Measurements from ENCODE around the gene CLCNKA.
"Not testable (repeated sequence)": the region's sequence is repeated elsewhere in the genome, so short reads cannot be mapped to it uniquely, and the experiment has no call there.

Gene CLCNKA

DNA sequence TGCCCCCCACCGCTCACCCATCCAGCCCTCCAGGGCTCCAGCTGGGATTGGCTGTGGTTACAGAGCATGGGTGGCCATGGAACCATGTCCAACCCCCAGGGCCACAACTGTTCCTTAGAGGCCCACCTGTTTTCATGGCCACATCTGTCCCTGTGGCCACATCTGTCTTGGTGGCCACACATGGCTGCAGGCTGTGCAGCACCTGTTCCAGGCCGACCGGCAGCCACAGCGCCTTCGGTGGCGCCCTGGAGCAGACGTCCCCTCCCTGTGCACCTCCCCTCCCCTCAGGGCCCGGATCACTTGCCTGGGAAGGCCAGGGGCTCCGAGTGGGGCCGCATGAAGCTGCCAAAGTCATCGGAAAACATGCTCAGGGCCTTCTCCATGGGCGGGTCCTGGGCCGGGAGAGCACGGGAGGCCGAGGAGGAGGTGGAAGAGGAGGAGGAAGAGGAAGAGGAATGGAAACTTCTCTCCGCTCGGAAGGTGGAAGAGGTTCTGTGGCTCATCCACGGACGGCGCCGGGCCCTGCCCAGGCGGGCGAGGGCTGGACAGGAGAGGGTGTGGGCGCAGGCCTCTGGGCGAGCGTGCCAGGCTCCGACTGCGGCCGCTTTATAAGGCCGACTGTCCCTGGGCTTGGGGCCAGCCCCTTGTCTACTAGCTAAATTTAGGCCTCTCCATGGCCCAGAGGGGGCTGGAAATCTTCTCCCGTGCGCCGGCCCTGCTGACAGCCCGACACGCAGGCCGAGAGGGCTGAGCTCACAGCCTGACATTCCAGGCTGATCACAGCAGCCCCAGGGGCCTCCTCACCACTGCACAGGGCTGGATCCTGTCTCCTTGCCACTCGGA is 4.2 kb upstream of the CLCNKA start, which contains the start of gene HSPB7:
Gene HSPB7 (minus strand): TSS at position 583 of the 843 bp plus-strand sequence. CDS start 80 bp downstream, at position 503.
- no peak for DNase-seq (ENCODE audit: low spot score)

DNA sequence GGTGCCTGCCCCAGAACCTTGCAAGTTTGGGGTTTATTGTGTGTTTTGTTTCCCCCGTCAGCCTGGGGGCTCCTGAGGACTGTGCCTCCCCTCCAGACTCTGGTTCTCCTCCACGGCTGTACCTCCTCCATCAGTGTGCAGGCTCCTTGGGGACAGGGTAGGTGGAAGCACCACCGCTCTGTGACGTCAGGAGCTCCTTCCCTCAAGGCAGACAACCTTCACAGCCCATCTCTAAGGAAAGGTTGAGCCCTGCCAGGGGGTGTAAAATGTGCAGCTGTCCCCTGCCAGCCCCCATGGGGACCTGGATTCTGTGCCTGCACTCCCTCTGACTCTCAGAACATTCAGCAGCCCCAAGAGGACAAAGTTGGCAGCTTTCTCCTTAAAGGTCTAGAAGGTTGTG is 3.5 kb upstream of the CLCNKA start:
- no peak for DNase-seq (ENCODE audit: low spot score)

DNA sequence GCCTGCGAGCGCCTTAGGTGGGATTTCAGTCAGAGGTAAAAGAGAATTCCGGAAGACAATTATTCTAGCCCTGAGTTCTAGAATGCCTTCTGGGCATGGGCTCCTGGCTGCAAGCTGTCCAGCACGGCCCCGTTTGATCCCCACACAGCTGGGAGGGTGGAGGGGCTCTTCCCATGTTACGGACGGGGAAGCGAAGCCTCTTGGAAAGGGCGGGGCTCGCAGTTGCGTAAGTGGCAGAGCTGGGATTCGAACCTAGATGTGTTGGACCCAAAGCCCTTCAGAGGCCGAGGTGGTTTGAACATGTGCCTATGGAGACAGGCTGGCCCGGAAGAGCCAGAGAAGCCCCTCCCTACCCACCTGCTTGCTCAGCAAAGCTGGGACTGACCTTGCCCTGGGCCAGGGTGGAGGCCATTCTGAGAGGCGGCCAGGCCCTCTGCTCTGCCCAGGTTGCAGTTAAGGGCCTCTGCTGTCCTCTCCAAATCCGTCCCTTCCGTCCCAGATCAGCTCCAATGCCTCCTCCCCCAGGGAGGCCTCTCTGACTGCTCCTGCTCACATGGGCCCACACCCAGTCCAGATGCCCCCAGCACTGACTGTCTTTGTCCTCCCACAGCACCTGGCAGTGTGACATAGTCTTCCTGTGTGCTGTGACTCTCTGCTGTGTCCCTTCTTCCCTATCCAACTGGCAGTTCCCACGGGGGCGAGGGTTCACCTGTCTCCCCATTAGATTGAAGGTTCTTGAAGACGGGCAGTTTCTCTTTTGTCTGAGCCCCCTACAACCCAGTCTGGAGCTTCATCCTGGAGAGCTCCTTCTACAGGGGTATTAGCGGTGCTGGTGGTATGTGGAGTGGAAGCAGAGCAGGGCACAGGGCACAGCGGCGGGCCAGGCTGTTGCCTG is 2.8 kb upstream of the CLCNKA start:
- DNase-seq (ENCODE audit: low spot score), result no peak

DNA sequence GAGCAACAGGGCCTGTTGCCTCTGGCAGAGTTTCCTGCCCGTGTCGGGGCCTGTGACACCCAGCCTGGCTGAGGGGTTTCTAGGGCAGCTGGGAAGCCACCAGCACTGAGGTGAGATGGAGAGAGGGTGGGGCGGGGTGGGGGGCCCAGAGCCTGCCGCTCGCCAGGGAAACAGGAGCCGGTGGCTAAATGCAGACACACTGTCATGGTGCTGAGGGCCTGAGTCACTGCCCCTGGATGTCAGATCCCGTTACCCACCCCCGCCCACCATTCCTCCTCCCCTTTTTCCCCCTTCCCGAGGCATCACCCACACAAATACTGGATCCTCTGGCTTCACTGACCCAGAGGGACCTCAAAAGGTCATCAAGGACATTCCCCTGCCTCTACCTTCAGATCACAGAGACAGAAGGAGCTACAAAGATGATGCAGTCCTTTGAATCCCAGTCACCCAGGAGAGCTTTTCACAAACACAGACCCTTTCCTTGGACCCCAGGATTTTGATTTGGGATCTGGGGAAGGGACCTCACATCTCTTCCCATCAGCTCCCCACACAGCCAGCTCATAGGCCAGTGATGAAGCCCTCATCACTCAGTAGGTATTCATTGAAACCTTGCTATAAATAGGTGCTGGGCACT is 2.1 kb upstream of the CLCNKA start:
- no peak for DNase-seq (ENCODE audit: low spot score)

DNA sequence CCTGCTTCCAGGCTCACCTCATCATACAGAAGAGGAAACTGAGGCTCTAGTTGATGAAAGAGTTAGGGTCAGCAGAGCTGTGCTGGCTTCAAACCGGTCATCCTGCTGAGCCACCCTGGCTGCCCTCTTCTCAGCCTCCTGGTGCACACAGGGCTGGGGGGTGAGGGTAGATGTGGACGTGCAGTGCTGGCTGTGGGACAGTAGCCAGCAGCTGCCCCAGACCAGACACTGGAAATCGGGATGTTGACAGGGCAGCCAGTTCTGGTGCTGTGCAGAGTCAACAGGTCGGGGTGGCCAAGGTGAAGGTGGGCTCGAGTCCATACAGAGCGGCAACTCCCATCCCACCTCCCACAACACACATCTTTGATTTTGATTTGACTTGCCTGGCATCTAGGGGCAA is 1.5 kb upstream of the CLCNKA start:
- no peak for DNase-seq (ENCODE audit: low spot score)

DNA sequence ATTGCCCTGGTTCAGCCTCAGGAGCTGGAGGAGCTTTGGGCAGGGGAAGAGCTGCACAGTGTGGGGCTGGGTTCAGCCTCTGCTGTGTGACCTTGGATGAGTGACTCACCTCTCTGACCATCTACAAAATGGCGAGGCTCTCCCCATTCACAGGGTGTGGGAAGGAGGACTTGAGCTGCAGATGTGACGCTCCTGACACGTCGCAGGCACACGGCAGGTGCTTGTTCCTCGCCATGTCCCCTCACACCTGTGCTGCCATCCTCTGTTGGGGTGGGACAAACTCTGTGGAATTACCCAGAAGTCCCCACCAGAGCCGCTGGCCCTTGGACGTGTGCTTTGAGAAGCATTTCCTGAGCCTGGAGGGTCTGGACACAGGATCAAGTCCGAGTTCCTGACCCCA is 958 bp upstream of the CLCNKA start:
- not testable (repeated sequence) for DNase-seq (ENCODE audit: low spot score)

DNA sequence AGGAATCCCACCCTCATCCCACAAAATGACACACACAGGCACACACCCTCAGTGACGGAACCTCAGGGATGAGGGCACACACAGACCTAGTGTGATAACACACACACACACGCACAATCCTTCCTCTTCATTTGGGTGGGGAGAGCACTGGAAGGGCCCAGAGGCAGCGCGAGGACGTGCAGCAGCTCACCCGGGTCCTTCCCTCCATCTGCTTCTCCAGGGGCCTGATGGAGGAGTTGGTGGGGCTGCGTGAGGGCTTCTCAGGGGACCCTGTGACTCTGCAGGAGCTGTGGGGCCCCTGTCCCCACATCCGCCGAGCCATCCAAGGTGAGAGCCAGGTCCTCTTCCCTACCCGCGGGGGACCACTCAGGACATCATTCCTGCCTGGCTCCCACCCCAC is 557 bp downstream of the CLCNKA start:
- DNase-seq (ENCODE audit: low spot score), result no peak

DNA sequence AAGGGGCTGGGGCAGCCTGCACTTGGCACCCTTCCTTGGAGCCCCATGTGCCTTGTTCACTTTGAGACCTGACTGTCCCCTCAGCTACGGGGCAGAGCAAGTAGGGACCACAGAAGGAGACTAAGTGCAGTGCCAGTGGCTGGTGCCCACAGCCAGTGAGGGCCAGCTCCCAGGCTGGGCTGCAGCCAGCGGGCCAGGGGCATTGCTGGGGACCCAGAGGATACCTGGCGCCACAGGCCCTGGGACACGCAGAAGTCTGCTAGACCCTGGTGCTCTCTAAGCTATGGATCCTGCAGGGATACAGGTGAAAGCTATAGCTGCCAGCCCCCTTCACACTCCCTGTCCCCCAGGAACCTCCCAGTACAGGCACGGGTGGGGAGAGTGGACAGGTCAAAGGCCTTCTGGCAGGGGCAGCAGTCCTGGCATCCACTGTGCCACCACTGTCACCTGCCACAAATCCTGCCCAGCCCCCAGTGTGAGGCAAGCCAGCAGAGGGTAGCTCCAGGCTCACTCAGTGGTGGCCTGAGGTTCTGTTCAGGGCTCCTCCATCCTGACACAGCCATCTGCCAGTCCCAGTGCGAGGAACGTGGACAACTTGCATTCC is 1.3 kb downstream of the CLCNKA start:
- DNase-seq (ENCODE audit: low spot score), result no peak

DNA sequence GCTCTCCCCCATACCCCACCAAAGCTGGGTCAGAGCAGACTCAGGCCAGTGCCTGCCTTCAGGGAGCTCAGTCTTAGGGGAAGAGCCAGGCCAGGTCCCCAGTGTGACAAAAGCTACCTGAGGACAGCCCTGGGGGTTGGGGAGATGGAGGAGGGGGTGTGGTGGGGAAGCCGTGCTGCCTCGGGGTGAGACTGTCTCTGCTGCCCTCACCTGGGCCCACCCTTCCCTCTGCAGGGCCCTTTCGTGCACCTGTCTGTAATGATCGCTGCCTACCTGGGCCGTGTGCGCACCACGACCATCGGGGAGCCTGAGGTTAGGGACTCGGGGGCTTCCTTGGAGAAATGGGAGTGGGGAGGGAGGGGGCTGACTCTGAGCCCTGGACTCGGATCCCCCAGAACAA is 4.5 kb downstream of the CLCNKA start:
- not testable (repeated sequence) for DNase-seq (ENCODE audit: low spot score)

DNA sequence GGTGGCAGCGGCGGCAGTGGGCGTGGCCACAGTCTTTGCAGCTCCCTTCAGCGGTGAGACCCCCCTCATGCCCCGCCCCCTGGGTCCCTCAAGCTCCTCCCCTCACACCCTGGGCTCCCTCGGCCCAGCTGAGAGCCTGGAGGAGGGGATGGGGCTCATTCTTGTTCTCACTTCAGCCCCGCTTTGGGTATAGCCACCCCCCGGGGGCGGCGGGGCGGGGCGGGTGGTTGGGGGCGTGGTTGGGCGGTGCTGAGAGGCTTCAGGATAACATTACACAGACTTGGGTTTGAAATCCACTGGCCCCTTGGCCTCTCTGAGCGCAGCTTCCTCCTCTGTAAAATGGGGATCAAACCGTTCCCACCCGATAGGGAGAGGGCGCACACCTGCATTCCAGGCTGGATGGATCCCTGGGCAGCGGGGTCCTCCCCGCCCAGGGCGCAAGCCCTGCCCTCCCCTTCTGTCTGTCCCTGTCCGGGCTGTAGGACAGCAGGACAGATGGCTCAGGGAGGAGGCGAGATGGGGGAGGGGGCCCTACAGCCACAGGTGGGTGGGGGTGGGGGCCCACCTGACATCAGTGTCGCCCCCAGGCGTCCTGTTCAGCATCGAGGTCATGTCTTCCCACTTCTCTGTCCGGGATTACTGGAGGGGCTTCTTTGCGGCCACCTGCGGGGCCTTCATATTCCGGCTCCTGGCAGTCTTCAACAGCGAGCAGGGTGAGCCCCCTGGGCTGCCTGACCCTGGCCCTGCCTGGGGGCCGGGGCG is 5.1 kb downstream of the CLCNKA start:
- no peak for DNase-seq (ENCODE audit: low spot score)

DNA sequence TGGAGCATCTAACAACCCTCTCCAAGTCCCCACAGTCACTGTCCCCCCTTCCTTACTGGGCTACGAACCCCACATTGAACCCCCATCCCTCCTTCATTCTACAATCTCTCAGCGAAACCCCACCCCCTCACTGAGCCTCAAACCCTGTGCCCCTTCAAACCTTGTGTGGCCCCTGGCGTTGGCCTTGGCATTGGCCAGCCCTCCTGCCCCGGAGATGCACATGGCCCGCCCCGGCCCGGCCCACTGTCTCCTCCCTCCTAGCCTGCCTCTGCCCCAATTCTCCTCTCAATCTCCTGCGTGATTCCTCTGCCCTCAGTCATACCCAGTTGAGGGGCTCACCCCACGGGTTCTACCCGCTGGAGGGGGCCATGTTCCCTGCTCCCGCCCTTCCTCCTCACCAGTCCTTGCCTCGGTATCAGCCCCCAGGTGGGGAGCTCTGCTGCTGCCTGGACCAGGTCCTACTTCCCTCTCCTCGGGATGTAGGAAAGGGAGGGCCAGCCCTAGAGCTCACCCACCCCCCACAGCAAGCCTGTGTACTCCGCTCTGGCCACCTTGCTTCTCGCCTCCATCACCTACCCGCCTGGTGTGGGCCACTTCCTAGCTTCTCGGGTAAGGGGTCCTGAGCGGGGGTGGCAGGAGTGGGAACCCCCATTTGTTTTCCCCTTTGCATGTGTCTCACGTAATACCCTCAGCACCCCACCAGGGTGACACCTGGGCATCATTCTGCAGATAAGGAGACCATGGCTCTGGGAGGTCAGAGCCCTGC is 6.6 kb downstream of the CLCNKA start:
- DNase-seq (ENCODE audit: low spot score), result no peak

DNA sequence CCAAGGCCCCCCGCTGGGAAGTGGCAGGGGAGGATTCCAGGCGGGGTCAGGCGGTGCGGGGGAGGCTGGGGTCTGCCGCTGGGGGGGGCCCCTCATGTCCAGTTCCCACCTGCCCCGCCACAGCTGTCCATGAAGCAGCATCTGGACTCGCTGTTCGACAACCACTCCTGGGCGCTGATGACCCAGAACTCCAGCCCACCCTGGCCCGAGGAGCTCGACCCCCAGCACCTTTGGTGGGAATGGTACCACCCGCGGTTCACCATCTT is 7.1 kb downstream of the CLCNKA start:
- DNase-seq (ENCODE audit: low spot score), result not testable (repeated sequence)

DNA sequence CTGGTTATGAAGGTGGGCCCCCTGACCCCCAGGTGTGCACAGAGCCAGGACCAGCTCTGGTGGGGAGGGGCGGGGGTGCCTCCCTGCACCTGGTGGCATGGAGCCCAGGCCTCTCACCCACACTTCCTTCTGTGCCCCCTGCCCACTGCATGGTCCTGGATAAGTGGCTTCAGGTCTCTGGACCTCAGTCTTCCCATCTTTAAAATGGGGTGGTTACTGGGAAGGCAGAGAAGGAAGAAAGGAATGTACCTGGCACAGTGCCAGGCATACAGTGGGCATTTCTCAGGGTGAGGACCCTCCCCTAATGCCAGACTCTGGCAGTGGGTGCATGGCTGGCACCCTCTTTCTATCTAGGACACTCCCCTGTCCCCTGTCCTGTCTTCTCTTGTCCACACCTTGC is 7.5 kb downstream of the CLCNKA start:
- DNase-seq (ENCODE audit: low spot score), result no peak

DNA sequence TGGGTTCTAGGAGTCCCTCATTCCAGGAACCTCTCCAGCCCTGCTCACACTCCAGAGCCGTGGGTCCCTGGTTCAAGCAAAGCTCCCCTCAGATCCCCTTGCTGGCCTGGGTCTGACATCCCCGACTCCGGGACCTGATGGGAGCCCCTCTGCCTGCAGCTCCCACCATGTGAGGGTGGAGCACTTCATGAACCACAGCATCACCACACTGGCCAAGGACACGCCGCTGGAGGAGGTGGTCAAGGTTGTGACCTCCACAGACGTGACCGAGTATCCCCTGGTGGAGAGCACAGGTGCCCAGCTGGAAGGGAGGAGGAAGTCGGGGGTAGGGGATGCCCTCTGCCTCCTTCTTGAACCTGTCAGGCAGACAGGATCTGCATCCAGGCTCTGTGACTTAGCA is 9.7 kb downstream of the CLCNKA start:
- no peak for DNase-seq (ENCODE audit: low spot score)

DNA sequence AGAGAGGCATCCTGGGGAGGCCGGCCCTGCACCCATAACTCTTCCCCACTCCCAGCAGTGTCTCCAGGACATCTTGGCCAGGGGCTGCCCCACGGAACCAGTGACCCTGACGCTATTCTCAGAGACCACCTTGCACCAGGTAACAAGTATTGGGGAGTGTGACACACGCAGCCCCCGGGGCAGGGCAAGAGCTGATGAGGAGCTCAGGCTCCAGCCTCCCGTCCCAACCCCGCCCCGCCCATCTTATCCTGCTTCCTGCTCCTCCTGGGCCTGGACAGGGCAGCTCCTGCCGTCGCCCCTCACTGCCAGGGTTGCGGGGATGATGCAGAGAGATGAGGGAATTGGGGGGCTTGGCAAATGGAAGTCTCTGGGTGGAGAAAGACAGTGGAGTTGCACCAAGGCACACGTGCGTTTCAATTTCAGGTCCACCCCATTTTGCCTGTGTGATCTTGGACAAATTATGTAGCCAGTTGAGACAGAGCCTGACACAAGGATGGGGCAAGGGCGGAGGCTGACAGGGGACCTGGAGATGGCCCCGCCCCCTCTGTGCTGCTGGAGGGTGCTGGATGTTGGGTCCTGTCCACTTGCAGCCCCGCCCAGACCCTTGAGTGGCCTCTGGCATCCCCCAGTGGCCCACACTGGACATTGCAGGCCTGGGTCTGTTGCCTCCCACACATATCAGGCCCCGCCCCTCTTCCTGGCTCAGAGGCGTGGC is 10.7 kb downstream of the CLCNKA start:
- peak; percentile 65 for DNase-seq (ENCODE audit: low spot score)

DNA sequence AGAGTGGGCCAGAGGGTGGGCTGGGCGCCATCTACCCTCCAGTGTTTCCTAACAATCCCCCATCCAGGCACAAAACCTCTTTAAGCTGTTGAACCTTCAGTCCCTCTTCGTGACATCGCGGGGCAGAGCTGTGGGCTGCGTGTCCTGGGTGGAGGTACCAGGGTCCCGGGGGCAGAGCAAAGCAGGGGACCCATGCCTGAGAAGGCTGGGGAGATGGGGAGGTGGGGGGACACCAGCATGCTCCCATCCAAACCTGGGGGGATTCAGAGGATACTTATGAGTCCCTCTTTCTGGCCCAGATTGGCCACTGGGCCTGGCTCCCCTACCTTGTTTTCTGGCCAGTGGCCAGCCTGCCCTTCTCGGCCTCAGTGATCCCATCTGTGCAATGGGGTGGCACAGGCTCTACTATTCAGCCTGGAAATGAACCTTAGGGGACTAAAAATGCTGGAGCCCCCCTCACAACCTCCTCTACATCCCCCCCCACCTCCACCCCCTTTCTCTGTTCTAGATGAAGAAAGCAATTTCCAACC is 11.3 kb downstream of the CLCNKA start:
- not testable (repeated sequence) for DNase-seq (ENCODE audit: low spot score)

DNA sequence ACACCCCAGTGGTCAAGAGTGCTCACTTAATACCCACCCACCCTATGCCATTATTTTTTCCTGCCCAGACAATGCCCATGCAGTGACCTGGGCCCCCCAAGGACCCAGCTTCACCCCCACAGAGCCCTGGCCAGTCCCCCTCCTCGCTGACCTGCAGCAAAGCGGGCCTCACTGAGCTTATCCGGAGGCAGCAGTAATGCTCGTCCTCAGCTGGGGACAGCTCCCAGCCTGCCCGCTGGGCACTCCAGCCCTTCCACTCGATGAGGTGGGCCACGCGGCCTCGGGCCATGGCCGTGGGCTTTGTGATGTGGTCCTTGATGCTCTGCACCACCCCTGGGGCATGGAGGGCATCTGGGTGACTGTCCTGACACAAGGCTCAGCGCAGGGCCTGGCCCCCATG is 14.6 kb downstream of the CLCNKA start:
- DNase-seq (ENCODE audit: low spot score), result not testable (repeated sequence)

DNA sequence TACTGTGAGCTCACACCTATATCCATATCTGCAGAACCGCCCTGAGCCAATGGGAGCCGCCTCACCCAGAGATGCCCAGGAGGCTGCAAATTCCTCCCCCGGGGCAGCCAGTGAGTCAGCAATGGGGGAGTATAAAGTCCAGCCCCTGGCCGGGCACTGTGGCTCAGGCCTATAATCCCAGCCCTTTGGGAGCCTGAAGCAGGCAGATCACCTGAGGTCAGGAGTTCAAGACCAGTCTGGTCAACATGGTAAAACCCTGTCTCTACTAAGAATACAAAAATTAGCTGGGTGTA is 16.7 kb downstream of the CLCNKA start:
- no peak for DNase-seq (ENCODE audit: low spot score)

DNA sequence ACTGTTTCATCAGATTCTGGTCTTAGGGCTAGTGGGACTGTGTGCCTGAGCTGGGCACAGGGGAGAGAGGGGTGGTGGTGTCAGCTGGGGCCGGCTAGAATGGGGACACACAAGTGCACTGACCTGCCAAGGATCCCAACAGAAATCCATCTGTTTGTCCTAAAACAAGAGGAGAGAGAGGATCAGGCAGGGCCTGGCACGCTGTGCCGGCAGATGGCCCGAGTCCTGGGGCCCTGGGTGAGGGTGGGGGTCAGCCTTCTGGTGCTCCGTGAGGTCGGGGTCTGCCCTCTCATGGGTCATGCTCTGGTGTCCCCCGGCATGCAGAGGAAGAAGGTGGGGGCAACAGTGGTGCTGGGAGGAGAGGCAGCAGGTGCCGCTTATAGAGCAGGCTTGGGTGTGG is 18.0 kb downstream of the CLCNKA start:
- DNase-seq (ENCODE audit: low spot score), result not testable (repeated sequence)

DNA sequence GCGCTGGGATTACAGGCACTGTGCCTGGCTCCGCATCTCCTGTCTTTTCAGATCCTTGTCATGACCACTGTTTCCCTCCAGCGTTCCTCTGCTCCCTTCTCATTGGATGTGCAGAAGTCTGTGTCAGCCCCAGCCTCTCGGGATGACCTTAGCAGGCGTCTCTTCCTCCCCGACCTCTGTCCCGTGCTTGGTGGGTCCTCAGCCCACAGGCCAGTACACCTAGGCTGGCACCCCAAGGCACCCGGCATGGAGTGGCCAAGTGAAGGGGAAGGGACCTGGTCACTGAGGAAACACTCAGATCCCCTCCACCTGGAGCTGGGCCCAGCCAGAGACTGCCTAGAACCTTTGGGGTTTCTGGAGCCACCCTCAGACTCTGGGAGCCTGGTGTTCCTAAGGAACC is 19.4 kb downstream of the CLCNKA start:
- DNase-seq (ENCODE audit: low spot score), result no peak
